Prostate gland (tissue), 2 donors: Measurements from ENCODE around the gene GATAD2B.

Source experiments
- POLR2A ChIP-seq: fragments of 450-650 bp; IDR thresholded peaks from one replicate; pipeline ENCODE4 v1.6.1; 2016; ENCODE audit warnings: antibody characterized with exemption, mild to moderate bottlenecking
- TF ChIP-seq, protein P1 (sequence below), 4 experiments: fragments of 200-600 bp in 2 of 4; fragments of 450-650 bp in 2 of 4; sonication (generic) in 2 of 4; IDR thresholded peaks; 1 replicate in 3 of 4; 2 replicates in 1 of 4; pipeline ENCODE4 v1.5.1; 2016 to 2019; ENCODE audit warnings: antibody characterized with exemption in 4 of 4, mild to moderate bottlenecking in 2 of 4, moderate library complexity in 2 of 4

DNA sequence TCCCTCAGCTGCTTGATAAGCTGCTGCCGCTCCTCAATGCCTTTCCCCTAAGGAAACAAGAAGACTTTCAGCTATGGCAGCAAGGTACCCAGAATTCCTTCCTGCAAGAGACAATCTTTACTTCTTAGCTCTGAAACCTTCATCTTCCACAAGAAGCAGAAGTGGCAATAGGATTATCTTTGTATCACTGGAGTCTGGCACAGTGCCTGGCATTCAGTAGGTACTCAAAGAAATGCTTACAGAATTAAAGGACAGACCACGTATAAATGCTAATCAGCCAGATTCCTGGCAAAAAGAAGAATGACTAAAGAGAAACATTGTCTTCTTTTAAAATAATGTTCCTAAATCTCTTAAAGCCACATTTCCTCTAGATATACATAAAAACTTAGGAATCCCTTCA is 103.9 kb downstream of the GATAD2B start:
- TF ChIP-seq, protein P1, sequence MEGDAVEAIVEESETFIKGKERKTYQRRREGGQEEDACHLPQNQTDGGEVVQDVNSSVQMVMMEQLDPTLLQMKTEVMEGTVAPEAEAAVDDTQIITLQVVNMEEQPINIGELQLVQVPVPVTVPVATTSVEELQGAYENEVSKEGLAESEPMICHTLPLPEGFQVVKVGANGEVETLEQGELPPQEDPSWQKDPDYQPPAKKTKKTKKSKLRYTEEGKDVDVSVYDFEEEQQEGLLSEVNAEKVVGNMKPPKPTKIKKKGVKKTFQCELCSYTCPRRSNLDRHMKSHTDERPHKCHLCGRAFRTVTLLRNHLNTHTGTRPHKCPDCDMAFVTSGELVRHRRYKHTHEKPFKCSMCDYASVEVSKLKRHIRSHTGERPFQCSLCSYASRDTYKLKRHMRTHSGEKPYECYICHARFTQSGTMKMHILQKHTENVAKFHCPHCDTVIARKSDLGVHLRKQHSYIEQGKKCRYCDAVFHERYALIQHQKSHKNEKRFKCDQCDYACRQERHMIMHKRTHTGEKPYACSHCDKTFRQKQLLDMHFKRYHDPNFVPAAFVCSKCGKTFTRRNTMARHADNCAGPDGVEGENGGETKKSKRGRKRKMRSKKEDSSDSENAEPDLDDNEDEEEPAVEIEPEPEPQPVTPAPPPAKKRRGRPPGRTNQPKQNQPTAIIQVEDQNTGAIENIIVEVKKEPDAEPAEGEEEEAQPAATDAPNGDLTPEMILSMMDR (IDR thresholded peaks at IDR 0.05) = no peak
- no peak for TF ChIP-seq POLR2A
